HG02973 (cell line): ENCODE results near the gene SMIM14.
"Not testable (repeated sequence)": the region's sequence is repeated elsewhere in the genome, so short reads cannot be mapped to it uniquely, and the experiment has no call there.

Experiments
- ATAC-seq: cut with Tn5 transposase; IDR thresholded peaks from one replicate; pipeline ENCODE4 v1.9.1; 2021; ENCODE audit warnings: moderate library complexity; ENCODE audit not compliant: unreplicated experiment

Gene SMIM14

GRCh38 chr4:39638354-39639239 is at the start of gene SMIM14:
TSS of gene SMIM14 (minus strand) at chr4:39638865. CDS start at chr4:39605145, 33,720 bp downstream.
- peak; percentile 66 for ATAC-seq

GRCh38 chr4:39687014-39687413 is 48.3 kb upstream of the SMIM14 start:
- ATAC-seq: no peak

GRCh38 chr4:39685990-39686389 is 47.3 kb upstream of the SMIM14 start:
- no peak for ATAC-seq

- peak; percentile 68 for ATAC-seq
Measured at GRCh38 chr4:39682138-39682537, 43.5 kb upstream of the SMIM14 start.

DNA sequence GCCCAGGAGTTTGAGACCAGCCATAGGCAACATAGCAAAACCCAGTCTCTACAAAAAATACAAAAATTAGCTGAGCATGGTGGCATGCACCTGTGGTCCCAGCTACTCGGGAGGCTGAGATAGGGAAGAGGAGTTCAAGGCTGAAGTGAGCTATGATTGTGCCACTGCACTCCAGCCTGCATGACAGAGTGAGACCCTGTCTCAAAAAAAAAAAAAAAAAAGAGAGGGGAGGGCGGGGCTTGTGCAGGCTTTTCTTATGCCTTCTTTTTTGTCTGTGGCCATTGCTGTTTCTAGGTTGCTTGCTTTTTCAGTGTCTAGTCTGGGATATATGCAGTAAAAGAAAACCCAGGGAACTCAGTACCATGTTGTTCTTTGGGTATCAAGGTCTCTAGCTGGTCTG is 42.3 kb upstream of the SMIM14 start:
- ATAC-seq: not testable (repeated sequence)

DNA sequence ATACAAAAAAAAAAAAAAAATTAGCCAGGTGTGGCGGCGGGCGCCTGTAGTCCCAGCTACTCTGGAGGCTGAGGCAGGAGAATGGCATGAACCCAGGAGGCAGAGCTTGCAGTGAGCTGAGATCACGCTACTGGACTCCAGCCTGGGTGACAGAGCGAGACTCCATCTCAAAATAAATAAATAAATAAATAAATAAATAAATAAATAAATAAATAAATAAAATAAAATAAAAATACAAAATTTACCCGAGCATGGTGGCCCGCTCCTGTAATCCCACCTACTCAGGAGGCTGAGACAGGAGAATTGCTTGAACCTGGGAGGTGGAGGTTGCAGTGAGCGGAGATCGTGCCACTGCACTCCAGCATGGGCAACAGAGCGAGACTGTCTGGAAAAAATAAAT is 37.0 kb upstream of the SMIM14 start:
- ATAC-seq: not testable (repeated sequence)

DNA sequence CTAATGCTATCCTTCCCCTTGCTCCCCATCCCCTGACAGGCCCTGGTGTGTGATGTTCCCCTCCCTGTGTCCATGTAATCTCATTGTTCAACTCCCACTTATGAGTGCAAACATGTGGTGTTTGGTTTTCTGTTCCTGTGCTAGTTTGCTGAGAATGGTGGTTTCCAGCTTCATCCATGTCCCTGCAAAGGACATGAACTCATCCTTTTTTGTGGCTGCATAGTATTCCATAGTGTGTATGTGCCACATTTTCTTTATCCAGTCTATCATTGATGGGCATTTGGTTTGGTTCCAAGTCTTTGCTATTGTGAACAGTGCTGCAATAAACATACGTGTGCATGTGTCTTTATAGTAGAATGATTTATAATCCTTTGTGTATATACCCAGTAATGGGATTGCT is 31.6 kb upstream of the SMIM14 start:
- not testable (repeated sequence) for ATAC-seq

DNA sequence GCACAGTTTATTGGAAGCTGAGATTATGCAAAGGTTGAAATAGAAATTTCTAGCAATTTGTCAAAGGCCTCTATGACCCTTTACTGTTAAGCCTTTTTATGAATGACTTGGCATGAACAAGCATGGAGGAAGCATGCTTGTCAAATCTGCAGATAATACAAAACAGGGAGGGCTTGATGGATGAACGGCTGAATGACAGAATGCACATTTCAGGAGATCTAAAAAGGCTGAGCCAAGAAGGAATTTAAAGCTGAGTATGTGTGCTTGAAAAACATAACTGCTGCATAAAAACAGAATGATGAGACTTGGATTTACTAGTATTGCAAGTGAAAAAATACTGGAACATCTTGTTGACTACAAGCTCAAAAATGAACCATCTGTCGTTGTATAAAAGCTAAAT is 30.2 kb upstream of the SMIM14 start:
- ATAC-seq: no peak

DNA sequence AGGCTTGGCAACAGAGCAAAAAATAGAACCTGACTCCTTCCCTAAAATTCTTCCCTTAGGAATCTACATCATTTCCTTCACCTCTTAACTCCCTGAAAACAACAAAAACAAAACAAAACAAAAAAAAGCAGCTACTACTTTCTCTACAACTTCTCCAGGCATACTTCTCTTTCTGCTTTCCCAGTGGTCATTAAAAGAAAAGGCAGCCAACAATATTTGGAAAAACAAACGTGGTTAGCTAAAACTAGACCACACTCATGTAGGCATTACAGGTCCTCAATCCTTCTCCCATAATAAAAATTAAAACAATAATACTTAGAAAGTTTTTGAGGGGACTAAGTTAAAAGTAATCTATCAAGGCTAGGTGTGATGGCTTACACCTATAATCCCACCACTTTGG is 29.0 kb upstream of the SMIM14 start:
- ATAC-seq: no peak

- ATAC-seq: no peak
Measured at GRCh38 chr4:39664828-39665731, 26.4 kb upstream of the SMIM14 start.

DNA sequence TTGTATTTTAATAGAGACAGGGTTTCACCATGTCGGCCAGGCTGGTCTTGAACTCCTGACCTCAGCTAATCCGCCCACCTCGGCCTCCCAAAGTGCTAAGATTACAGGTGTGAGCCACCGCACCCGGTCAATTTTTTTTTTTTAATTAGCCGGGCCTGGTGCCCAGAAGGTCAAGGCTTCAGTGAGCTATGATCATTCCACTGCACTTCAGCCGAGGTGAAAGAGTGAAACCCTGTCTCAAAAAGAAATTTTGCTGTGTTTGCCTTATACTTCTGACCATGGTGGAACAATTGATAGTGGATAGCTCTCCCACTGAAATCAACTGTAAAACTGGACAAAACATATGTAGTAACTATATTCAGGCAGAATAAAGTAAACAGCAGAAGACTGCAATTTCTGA is 24.0 kb upstream of the SMIM14 start:
- no peak for ATAC-seq

- no peak for ATAC-seq
Measured at GRCh38 chr4:39660757-39661156, 22.1 kb upstream of the SMIM14 start.

- ATAC-seq: no peak
Measured at GRCh38 chr4:39660045-39660444, 21.4 kb upstream of the SMIM14 start.

DNA sequence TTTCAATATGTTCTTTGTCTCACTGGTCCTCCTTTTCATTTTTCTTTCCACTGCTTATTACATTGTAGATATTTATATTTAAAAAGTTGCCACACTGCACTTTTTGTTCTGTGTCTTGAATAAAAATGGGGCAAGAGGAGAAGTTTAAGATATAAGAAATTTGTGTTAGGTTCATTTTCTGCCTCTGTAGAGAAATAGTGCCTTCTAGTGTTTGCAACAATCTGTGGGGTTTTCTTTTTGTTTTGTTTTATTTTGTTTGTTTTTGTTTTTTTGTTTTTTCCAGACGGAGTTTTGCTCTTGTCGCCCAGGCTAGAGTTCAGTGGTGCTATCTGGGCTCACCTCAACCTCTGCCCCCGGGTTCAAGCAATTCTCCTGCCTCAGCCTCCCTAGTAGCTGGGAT is 20.1 kb upstream of the SMIM14 start:
- ATAC-seq: no peak

DNA sequence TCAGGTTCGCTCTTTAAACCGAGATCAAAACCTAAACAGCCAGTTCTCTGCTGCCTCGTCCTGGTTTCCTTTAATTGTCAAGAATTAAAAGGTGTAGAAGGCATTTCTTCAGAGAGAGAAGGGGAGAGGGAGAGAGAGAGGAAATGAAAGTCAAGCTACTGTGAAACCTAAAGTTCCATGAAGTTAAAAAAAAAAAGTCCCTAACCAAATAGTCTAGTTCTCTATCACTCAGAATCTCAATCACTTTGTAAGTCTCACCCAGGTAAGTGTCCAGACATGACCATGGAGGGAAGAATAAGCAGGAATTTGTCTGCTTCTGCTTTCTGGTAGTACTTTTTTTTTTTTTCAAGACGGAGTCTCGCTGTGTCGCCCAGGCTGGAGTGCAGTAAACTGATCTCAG is 18.8 kb upstream of the SMIM14 start:
- ATAC-seq: peak; percentile 77

DNA sequence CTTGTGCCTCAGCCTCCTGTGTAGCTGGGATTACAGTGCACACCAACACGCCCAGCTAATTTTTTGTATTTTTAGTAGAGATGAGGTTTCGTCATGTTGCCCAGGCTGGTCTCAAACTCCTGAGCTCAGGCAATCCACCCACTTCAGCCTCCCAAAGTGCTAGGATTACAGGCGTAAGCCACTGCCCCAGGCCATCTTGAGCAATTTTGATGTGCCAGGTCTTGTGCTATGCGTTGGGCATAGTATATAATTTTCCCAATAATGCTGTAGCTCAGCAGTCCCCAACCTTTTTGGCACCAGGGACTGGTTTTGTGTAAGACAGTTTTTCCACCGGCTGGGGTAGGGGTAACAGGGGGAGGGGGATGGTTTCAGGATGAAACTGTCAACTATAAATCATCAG is 18.0 kb upstream of the SMIM14 start:
- ATAC-seq: not testable (repeated sequence)

- peak; percentile 48 for ATAC-seq
Measured at GRCh38 chr4:39655876-39656275, 17.2 kb upstream of the SMIM14 start.

- ATAC-seq: no peak
Measured at GRCh38 chr4:39655211-39655610, 16.5 kb upstream of the SMIM14 start.

DNA sequence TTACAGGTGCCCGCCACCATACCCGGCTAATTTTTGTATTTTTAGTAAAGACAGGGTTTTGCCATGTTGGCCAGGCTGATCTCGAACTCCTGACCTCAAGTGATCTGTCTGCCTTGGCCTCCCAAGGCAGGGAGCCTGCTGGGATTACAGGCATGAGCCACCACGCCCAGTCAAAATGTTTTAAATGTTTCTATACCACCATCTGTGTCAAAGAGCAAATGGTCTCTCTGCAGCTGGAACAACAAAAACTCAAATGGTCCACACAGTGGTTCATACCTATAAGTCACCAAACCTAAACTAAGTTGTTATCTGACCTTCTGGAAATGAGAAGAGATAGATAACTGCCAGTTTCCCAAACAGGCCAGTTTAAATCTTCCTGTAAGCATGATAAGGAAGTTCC is 12.9 kb upstream of the SMIM14 start:
- not testable (repeated sequence) for ATAC-seq

DNA sequence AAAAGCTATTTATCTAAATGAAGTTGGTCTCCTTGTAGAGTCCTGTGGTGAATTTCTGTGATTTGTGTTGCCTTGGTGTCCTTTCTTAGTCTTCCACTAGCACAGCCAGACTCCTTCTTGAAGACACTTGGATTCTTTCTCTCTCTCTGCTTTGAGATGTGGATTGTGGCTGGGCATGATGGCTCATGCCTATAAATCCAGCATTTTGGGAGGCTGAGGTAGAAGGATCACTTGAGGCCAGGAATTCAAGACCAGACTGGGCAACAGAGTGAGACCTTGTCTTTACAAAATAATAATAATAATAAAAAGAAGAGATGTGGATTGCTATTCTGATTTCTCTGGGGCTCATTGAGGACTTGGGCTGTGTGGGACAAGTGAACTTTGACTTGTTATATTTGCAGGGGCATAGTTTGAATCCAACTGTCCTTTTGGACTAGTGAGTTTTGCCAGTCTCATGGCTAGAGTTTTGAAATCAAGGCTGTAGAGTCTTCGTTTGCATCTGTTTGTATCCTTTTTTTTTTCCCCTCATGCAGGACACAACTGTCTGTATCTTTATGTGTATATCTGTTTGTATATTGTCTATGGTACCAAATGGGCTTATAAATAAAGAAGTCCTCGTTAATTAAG is 11.1 kb upstream of the SMIM14 start:
- no peak for ATAC-seq

- ATAC-seq: no peak
Measured at GRCh38 chr4:39648827-39649558, 10.3 kb upstream of the SMIM14 start.
